Activated naive CD4-positive, alpha-beta T cell treated with anti-CD3 and anti-CD28 coated beads for 36 hours (primary cell): ENCODE measurements around the gene KLHDC8B. TPM values are rescaled to one million over a fixed set of nuclear protein-coding genes. Genes with fewer than 3 reads are reported as not detected.
A peak's percentile ranks its signal among the peaks of the same experiment; 100 is the strongest.

ENCODE experiments used
- CTCF ChIA-PET: fragments of 350-600 bp; sonication (Branson Sonifier 250); formaldehyde crosslinking; loops from one replicate; lab custom pipeline; 2021; ENCODE audit warnings: antibody characterized with exemption; lab: Charles Lee
- DNase-seq: peaks from one replicate; pipeline ENCODE4 v3.0.0-alpha.2; 2020
- H3K27ac Mint-ChIP-seq: one replicate; pipeline ENCODE4 v1.8.0; 2021; ENCODE audit warnings: mild to moderate bottlenecking, mixed read lengths
- H3K27me3 Mint-ChIP-seq: one replicate; pipeline ENCODE4 v1.8.0; 2021; ENCODE audit warnings: low read depth, mixed read lengths
- H3K36me3 Mint-ChIP-seq: one replicate; pipeline ENCODE4 v1.8.0; 2021; ENCODE audit warnings: low read depth, mixed read lengths
- H3K4me1 Mint-ChIP-seq: one replicate; pipeline ENCODE4 v1.8.0; 2021; ENCODE audit warnings: low read depth, mixed read lengths
- H3K4me3 Mint-ChIP-seq: one replicate; pipeline ENCODE4 v1.8.0; 2021; ENCODE audit warnings: mild to moderate bottlenecking, moderate library complexity, mixed read lengths
- H3K9me3 Mint-ChIP-seq: one replicate; pipeline ENCODE4 v1.8.0; 2021; ENCODE audit warnings: mixed read lengths
- intact Hi-C: fragments of 100-400 bp; cut with micrococcal nuclease; formaldehyde crosslinking; loops from one replicate; pipeline ENCODE4 v1.15.1; 2023
- total RNA-seq, 2 experiments: library from RNA; stranded (reverse); gene quantifications; one replicate each; pipeline ENCODE4 v1.2.3, GENCODE V29; 2021

The KLHDC8B gene
- total RNA-seq, 2 experiments from 2014 or later, result 1.8 to 2.4 TPM

DNA sequence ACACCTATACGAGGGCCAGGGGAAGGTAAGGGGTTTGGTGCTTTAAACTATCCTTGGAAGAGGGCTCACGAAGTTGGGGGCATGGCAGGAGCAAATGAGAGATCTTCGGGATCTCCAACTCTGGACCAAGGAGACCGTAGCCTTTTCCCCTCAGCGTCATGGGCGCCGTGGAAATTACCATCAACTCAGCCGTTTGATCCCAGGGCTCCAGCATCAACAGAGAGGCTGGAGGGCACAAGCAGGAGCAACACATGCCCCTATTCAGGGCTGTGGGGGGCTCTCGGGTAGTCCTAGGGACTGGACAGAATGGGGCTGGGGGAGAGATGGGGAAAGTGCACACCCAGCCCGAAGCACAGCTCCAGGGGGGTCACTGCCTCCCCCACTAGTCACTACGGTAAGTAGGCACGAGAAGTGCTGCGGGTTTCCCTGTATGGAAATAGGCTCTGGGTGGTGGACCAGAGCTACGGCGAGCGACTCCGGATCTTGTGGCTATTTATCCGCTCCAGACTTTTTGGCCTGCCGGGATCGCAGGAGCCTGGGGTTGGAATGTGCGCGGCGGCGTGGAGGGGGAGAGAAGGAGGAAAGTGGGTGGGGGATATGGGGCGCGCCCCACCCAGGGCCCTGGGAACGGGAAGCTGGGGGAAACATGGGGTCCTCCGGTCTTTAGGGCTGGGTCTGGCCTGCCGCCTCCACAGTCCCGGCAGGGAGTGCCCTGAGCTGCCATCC is 38.0 kb upstream of the KLHDC8B start:
- Mint-ChIP-seq H3K27ac (no peak overlapping the region), H3K4me3 (peak overlapping the region; percentile 21)
- CTCF ChIA-PET, result no interaction called here

DNA sequence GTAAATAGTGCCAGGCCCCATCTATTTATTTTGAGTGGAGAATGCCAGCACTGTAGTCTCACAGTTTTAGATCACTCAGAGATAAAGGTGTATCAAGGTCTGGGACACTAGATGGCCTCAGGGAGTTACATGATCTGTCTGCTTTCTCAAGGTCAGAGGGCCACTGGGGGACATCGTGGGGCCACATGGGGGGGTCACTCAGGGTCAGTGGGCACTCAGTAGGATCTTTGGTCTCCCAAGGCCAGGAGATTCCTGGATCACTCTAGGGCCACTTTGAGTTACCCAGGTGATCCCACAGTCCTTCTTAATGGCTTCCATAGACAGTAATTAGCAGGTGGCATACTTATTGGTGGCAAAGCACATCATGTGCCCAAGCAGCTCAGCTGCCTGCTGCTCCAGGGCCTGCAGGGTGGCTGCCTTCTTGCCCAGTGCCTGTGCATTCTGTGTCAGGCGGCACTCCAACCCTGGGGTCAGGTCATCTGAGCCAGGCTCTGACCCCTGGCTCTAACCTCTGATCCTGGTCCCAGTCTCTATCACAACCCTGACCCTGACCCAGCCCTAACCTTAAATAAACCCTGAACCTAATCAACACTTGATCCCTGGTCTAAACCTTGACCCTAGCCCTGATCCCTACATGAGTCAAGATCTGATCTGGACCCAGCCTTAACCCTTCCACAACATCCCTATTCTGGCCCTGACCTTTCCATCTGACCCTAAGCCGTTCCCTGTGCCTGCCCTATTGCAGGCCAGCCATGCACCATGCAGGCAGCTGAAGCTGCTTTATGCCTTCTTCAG is 36.7 kb upstream of the KLHDC8B start:
- no peaks in the 10 kb centered on the region for H3K4me1 Mint-ChIP-seq
- no peak overlapping the region for H3K27ac Mint-ChIP-seq
- intact Hi-C loops, result no loop called here
- DNase-seq, result no peak
- no peaks in the 10 kb centered on the region for H3K9me3 Mint-ChIP-seq
- H3K27me3 Mint-ChIP-seq, result peaks cover 20% of the 10 kb centered on the region
- H3K4me3 Mint-ChIP-seq, result no peak overlapping the region
- CTCF ChIA-PET, result interaction anchor here (1.3 kb wide), 1 partner anchor 14 kb away, joined by 4 read pairs; the partner anchor contains the start of gene USP19
- H3K36me3 Mint-ChIP-seq, result no peaks in the 10 kb centered on the region

More for the DNA sequence above, 38.0 kb upstream of the KLHDC8B start:
- Mint-ChIP-seq H3K36me3 (no peaks in the 10 kb centered on the region), H3K9me3 (no peaks in the 10 kb centered on the region), H3K27me3 (peaks cover 20% of the 10 kb centered on the region), H3K4me1 (no peaks in the 10 kb centered on the region)
- intact Hi-C loops, result no loop called here
- no peak for DNase-seq

DNA sequence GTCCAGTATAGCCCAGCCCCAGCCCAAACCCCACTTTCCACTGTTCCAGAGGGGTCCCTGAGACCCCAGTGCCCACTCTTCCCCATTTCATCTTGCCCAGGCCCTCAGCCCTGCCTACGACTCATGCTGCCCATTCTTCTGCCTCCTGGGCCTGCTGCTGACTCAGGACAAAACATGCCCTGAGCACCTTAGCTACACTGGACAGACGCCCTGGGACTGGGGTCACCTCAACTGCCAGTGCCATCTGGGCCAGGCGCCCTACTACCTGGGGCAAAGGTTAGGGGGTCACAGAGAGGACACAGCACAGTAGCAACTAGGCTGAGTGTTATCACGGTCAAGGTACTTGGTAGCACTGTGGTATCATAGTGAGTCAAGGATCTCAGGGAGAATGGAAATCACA is 35.9 kb upstream of the KLHDC8B start:
- H3K9me3 Mint-ChIP-seq, result no peaks in the 10 kb centered on the region
- CTCF ChIA-PET, result interaction anchor here (1.3 kb wide), 1 partner anchor 15 kb away, joined by 4 read pairs; the partner anchor contains the start of gene USP19

DNA sequence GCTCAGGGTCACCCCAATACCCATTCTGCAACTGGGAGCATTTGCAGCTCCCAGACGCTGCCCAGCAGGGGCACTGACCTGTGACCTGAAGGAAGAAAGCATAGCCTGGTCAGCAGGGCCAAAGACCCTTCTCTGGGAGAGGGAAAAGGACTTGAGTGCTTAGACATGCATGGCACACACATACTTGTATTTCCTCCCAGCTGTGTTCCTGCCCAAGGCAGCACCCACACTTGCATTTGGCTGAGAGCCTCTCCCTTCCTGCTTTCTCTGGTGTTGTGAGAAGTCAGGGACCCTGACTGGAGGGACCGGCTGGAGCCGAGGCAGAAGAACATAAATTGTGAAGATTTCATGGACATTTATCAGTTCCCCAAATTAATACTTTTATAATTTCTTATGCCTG is 31.3 kb upstream of the KLHDC8B start:
- CTCF ChIA-PET, result no interaction called here
- intact Hi-C loops, result no loop called here
- Mint-ChIP-seq H3K27me3 (no peaks in the 10 kb centered on the region), H3K9me3 (no peaks in the 10 kb centered on the region), H3K4me3 (no peak overlapping the region), H3K27ac (no peak overlapping the region), H3K4me1 (no peaks in the 10 kb centered on the region), H3K36me3 (no peaks in the 10 kb centered on the region)
- DNase-seq, result no peak

More for the DNA sequence above, 35.9 kb upstream of the KLHDC8B start:
- Mint-ChIP-seq H3K36me3 (no peaks in the 10 kb centered on the region), H3K27me3 (peaks cover 20% of the 10 kb centered on the region), H3K4me1 (no peaks in the 10 kb centered on the region), H3K27ac (no peak overlapping the region), H3K4me3 (no peak overlapping the region)
- intact Hi-C loops, result no loop called here
- DNase-seq, result no peak

DNA sequence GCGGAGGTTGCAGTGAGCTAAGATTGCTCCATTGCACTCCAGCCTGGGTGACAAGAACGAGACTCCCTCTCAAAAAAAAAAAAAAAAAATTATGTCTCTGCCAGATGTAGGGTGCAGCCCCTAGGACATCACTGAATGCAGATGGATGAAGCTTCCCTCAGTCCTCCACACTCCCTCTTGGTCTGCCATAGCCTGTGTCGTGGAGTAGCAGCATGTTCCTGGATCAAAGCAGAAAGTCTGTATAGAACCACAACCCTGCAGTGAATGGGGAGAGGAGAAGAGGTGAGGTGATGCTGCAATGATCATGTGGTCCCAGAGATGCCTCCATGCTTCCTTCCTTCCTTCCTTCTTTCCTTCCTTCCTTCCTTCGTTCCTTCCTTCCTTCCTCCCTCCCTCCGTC is 23.2 kb upstream of the KLHDC8B start:
- CTCF ChIA-PET, result interaction anchor here (0.6 kb wide), 2 partner anchors 85 to 309 kb away, joined by 4 to 6 read pairs; no protein-coding TSS in a partner anchor
- Mint-ChIP-seq H3K36me3 (no peaks in the 10 kb centered on the region), H3K27me3 (no peaks in the 10 kb centered on the region), H3K9me3 (no peaks in the 10 kb centered on the region), H3K4me1 (no peaks in the 10 kb centered on the region), H3K27ac (no peak overlapping the region), H3K4me3 (no peak overlapping the region)
- intact Hi-C loops, result no loop called here
- no peak for DNase-seq

DNA sequence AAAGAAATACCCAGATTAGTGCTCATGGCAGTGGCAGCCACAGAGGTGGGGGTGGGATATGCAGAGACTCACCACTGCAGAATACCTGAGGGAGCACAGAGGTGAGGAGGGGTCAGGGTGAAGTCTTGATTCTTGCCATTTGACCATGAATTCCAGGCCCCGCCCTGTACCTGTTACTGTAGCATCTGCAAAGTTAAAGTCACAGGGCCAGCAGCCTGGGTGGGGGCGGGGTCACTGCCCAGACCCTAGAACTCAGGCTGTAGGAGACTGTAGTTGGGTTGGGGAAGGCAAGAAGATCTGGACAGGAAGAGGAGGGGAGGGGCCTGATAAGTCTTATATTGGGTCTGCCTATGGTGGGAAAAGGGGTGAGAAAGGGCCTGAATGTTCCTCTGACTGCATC is 19.8 kb upstream of the KLHDC8B start:
- Mint-ChIP-seq H3K4me1 (no peaks in the 10 kb centered on the region), H3K27ac (no peak overlapping the region), H3K27me3 (no peaks in the 10 kb centered on the region), H3K4me3 (no peak overlapping the region), H3K36me3 (no peaks in the 10 kb centered on the region), H3K9me3 (no peaks in the 10 kb centered on the region)
- CTCF ChIA-PET, result no interaction called here
- no peak for DNase-seq
- intact Hi-C loops, result no loop called here

DNA sequence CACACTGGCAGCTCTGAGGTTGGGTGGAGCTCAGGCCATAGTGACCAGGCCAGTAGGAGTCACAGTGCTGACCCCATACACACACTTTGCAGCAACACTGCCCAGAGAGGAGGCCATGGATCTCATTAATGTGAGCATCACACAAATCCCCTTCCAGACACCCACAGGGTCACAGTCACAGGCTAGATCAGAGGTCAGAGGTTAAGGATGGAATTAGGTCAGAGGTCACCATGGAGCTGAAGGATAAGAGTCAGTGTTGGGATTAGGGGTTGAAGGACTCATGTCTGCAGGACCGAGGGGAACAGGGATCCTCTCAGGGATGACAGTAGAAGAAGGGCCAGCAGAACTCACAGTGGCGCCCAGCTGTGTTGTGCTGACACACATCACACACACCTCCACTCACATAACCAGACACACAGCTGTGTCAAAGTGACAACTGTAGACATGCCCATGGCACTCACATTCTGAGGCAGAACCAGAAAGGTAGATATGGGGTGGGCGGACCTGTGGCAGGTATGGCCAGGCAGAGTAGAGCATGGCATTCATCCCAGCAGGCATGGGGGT is 18.0 kb upstream of the KLHDC8B start:
- no peak overlapping the region for H3K27ac Mint-ChIP-seq
- CTCF ChIA-PET, result interaction anchor here (0.6 to 1.2 kb wide), 3 partner anchors 16 to 128 kb away, joined by 3 to 4 read pairs (median 4); partner anchors contain the start of gene KLHDC8B
- DNase-seq, result no peak
- no peaks in the 10 kb centered on the region for H3K27me3 Mint-ChIP-seq
- no peaks in the 10 kb centered on the region for H3K36me3 Mint-ChIP-seq
- H3K4me1 Mint-ChIP-seq, result peaks cover 4% of the 10 kb centered on the region
- no peaks in the 10 kb centered on the region for H3K9me3 Mint-ChIP-seq
- no peak overlapping the region for H3K4me3 Mint-ChIP-seq
- intact Hi-C loops, result no loop called here

DNA sequence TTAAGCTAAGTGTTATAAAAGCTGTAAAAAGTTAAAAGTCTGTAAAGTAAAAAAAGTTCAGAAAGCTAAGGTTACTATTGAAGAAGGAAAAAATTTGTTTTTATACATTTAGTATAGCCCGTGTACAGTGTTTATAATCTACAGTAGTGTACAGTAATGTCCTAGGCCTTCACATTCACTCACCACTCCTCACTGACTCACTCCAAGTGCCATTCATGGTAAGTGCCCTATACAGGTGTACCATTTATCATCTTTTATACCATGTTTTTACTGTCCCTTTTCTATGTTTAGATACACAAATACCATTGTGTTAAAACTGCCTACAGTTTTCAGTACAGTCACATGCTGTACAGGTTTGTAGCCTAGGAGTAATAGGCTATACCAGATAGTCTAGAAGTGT is 14.1 kb upstream of the KLHDC8B start:
- no peak for DNase-seq
- Mint-ChIP-seq H3K9me3 (no peaks in the 10 kb centered on the region), H3K36me3 (no peaks in the 10 kb centered on the region), H3K27me3 (no peaks in the 10 kb centered on the region), H3K4me1 (peaks cover 10% of the 10 kb centered on the region), H3K27ac (no peak overlapping the region), H3K4me3 (no peak overlapping the region)
- intact Hi-C loops, result no loop called here
- CTCF ChIA-PET, result interaction anchor here (0.7 to 4.4 kb wide), 10 partner anchors 13 to 183 kb away, joined by 3 to 28 read pairs (median 4); partner anchors contain the start of genes KLHDC8B, NDUFAF3, P4HTM and USP4

DNA sequence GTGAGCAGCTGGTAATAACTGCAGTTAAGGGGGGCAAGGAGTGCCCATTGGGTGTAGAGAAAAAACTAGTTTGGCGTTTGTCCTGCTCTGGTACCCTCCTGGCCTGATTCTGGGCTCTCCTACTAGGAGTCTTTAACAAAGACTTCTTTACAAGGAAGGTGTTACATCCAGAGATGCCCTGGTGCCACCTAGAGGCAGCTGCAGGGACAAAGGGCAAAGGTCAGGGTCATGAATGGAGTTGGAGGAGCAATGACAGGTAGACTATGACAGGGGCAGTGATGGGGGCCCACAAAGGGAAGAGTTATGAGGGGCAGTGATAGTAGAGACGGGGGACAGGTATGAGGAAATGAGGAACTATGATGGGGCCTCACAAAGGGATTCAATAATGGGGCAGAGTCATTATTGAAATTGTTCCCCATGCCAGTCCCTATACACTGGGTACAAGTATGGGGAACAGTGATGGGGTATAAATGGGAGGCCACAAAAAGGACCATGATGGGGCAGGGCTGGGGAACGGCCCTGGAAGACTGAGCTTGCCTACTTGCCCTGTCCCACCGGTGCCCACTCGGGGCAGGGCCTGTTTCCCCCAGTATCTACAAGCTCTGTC is 13.2 kb upstream of the KLHDC8B start:
- no peak overlapping the region for H3K4me3 Mint-ChIP-seq
- no peak overlapping the region for H3K27ac Mint-ChIP-seq
- H3K9me3 Mint-ChIP-seq, result no peaks in the 10 kb centered on the region
- H3K36me3 Mint-ChIP-seq, result no peaks in the 10 kb centered on the region
- CTCF ChIA-PET, result interaction anchor here (1.0 to 4.4 kb wide), 5 partner anchors 12 to 182 kb away, joined by 3 to 28 read pairs (median 6); partner anchors contain the start of genes KLHDC8B and USP4
- intact Hi-C loops, result loop anchor here (1.0 to 2.0 kb wide), 4 partner anchors 63 to 421 kb away; partner anchors contain the start of genes IMPDH2 and QRICH1
- no peaks in the 10 kb centered on the region for H3K27me3 Mint-ChIP-seq
- peak; percentile 85 for DNase-seq
- peaks cover 10% of the 10 kb centered on the region for H3K4me1 Mint-ChIP-seq

DNA sequence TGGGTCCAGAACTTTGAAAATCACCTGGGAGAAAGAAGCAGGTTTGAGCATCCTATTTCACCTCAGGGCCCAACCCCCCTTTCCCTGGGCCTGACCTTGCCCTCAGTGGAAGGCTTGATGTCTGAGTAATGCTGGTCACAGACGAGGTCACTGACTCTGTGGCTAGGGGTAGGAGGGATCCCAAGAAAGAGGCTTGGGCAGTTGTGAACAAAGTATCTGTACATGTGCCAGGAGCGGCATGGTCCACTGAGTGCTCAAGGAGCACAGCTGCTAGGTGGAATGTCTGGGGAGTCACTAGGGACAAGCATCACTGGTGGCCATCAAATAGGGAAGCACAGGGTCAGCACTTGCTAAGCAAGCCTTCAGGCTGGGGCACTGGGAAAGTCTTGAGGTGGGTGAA is 12.6 kb upstream of the KLHDC8B start:
- CTCF ChIA-PET, result interaction anchor here (0.7 to 4.4 kb wide), 5 partner anchors 11 to 172 kb away, joined by 3 to 28 read pairs (median 6); partner anchors contain the start of gene KLHDC8B
- Mint-ChIP-seq H3K4me3 (no peak overlapping the region), H3K27ac (no peak overlapping the region), H3K36me3 (peaks cover 6% of the 10 kb centered on the region), H3K27me3 (no peaks in the 10 kb centered on the region), H3K4me1 (peaks cover 13% of the 10 kb centered on the region), H3K9me3 (no peaks in the 10 kb centered on the region)
- no peak for DNase-seq
- intact Hi-C loops, result loop anchor here (1.0 to 2.0 kb wide), 4 partner anchors 64 to 422 kb away; partner anchors contain the start of genes IMPDH2 and QRICH1

DNA sequence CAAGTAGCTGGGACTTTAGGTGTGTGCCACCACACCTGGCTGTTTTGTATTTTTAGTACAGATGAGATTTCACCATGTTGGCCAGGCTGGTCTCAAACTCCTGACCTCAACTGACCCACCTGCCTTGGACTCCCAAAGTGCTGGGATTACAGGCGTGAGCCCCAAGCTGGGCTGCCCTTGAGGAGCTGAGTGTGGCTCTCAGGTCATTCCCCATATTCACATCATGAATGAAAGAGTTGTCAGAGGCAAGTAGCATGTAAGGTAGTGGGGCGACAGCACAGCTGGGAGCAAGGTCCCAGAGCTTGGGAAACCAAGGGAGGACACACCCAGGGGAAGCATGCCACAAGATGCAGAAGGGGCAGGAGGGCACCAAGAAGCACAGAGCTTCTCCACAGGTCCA is 10.2 kb upstream of the KLHDC8B start:
- H3K27ac Mint-ChIP-seq, result no peak overlapping the region
- H3K9me3 Mint-ChIP-seq, result no peaks in the 10 kb centered on the region
- H3K4me3 Mint-ChIP-seq, result no peak overlapping the region
- H3K4me1 Mint-ChIP-seq, result peaks cover 28% of the 10 kb centered on the region
- H3K27me3 Mint-ChIP-seq, result no peaks in the 10 kb centered on the region
- H3K36me3 Mint-ChIP-seq, result peaks cover 14% of the 10 kb centered on the region
- DNase-seq, result no peak
- intact Hi-C loops, result no loop called here
- CTCF ChIA-PET, result interaction anchor here (0.6 to 1.3 kb wide), 2 partner anchors 10 to 117 kb away, joined by 4 to 5 read pairs; partner anchors contain the start of gene KLHDC8B
